Trophoblast cell (in vitro differentiated cells and primary cell): ENCODE measurements around the gene GRM8.

ENCODE experiments used
- DNase-seq, 2 donors: peaks; one replicate each; pipeline ENCODE4 v3.0.0-alpha.2; 2016
- H2AFZ ChIP-seq: 2 replicates; pipeline ENCODE4 v1.6.1; 2013; ENCODE audit warnings: low read length, moderate library complexity, mild to moderate bottlenecking; ENCODE audit not compliant: insufficient read depth, poor library complexity
- H2AK5ac ChIP-seq: 2 replicates; pipeline ENCODE4 v1.6.1; 2013; ENCODE audit warnings: mild to moderate bottlenecking, low read length
- H2BK120ac ChIP-seq: 2 replicates; pipeline ENCODE4 v1.6.1; 2013; ENCODE audit warnings: low read length, mild to moderate bottlenecking, moderate library complexity; ENCODE audit not compliant: insufficient read depth, poor library complexity
- H2BK12ac ChIP-seq: 2 replicates; pipeline ENCODE4 v1.6.1; 2013; ENCODE audit warnings: mild to moderate bottlenecking, low read length, moderate library complexity
- H2BK5ac ChIP-seq: 2 replicates; pipeline ENCODE4 v1.6.1; 2013; ENCODE audit warnings: low read length, low read depth, moderate library complexity, mild to moderate bottlenecking; ENCODE audit not compliant: poor library complexity
- H3K14ac ChIP-seq: 2 replicates; pipeline ENCODE4 v1.6.1; 2013; ENCODE audit warnings: mild to moderate bottlenecking, low read length
- H3K18ac ChIP-seq: 2 replicates; pipeline ENCODE4 v1.6.1; 2013; ENCODE audit warnings: mild to moderate bottlenecking, low read length
- H3K23ac ChIP-seq: 2 replicates; pipeline ENCODE4 v1.6.1; 2013; ENCODE audit warnings: low read length
- H3K27ac ChIP-seq: 2 replicates; pipeline ENCODE4 v1.5.1; 2013; ENCODE audit warnings: low read depth, mild to moderate bottlenecking, inconsistent platforms, low read length, moderate library complexity
- H3K27me3 ChIP-seq: 2 replicates; pipeline ENCODE4 v1.6.1; 2013; ENCODE audit warnings: inconsistent platforms, mild to moderate bottlenecking, low read length, moderate library complexity; ENCODE audit not compliant: insufficient read depth
- H3K36me3 ChIP-seq, 2 experiments: 1 replicate in 1 of 2; 2 replicates in 1 of 2; pipeline ENCODE4 v1.6.1; 2013; ENCODE audit warnings: low read length in 2 of 2, mild to moderate bottlenecking in 2 of 2, moderate library complexity in 1 of 2; ENCODE audit not compliant: insufficient read depth in 2 of 2, control insufficient read depth in 1 of 2
- H3K4ac ChIP-seq: 2 replicates; pipeline ENCODE4 v1.6.1; 2013; ENCODE audit warnings: low read depth, mild to moderate bottlenecking, low read length, moderate library complexity
- H3K4me1 ChIP-seq, 2 experiments: 1 replicate in 1 of 2; 2 replicates in 1 of 2; pipeline ENCODE4 v1.6.1; 2013; ENCODE audit warnings: low read length in 2 of 2, mild to moderate bottlenecking in 2 of 2, moderate library complexity in 1 of 2; ENCODE audit not compliant: insufficient read depth in 2 of 2, control insufficient read depth in 1 of 2
- H3K4me2 ChIP-seq: 2 replicates; pipeline ENCODE4 v1.6.1; 2013; ENCODE audit warnings: inconsistent platforms, mild to moderate bottlenecking, low read length, moderate library complexity
- H3K4me3 ChIP-seq: 2 replicates; pipeline ENCODE4 v1.5.1; 2013; ENCODE audit warnings: mild to moderate bottlenecking, low read depth, low read length, inconsistent platforms
- H3K79me1 ChIP-seq: one replicate; pipeline ENCODE4 v1.6.1; 2013; ENCODE audit warnings: low read length
- H3K79me2 ChIP-seq: 2 replicates; pipeline ENCODE4 v1.6.1; 2013; ENCODE audit warnings: low read length, mild to moderate bottlenecking; ENCODE audit not compliant: control insufficient read depth, insufficient read depth, poor library complexity
- H3K9ac ChIP-seq: 2 replicates; pipeline ENCODE4 v1.6.1; 2013; ENCODE audit warnings: mild to moderate bottlenecking, low read length
- H3K9me3 ChIP-seq: 2 replicates; pipeline ENCODE4 v1.6.1; 2013; ENCODE audit warnings: low read depth, mild to moderate bottlenecking, control low read depth, inconsistent platforms, low read length; ENCODE audit not compliant: insufficient read depth
- H4K12ac ChIP-seq: 2 replicates; pipeline ENCODE4 v1.6.1; 2013; ENCODE audit warnings: low read depth, mild to moderate bottlenecking, low read length, moderate library complexity
- H4K8ac ChIP-seq: 2 replicates; pipeline ENCODE4 v1.6.1; 2013; ENCODE audit warnings: low read depth, mild to moderate bottlenecking, low read length, moderate library complexity
- H4K91ac ChIP-seq: one replicate; pipeline ENCODE4 v1.6.1; 2013; ENCODE audit warnings: low read depth, mild to moderate bottlenecking, low read length, moderate library complexity
- WGBS: extraction: QIAGEN DNeasy Blood & Tissue Kit; methylation state at CpG from one replicate; pipeline ENCODE4 v1.1.7; 2013; ENCODE audit warnings: missing lambda C conversion rate; ENCODE audit not compliant: insufficient read length, insufficient coverage; ENCODE audit errors: extremely low coverage; 5-methylcytosine and 5-hydroxymethylcytosine counted together

The GRM8 gene

DNA sequence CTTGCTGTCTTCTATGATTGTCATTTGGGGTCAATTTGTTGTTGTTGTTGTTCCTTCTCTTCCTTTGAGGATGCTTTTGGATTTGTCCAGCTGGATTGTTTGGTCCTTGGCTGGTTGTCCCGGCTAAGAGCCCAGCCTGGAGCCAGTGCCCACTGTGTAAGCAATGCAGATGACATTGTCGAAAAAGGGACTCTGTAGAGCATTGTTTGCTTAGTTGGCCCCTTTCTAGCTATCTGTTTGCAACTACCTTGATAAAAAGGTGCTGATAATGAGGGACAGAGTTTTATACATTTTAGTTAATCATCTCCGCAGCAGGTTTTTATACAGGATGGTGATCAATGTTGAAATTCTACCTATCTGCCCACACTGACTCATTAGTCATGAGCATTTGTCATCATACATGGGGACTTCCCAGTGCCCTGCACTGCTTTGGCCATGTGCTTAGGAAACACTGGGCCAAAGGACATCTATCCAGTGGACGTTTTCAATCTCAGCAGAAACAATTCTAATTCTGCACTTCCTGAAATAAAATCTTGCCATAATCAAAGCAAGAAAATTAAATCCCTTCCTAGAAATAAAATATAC, 311.9 kb downstream of the GRM8 start:
- Histone ChIP-seq H3K4me3 (no peak overlapping the region), H2BK12ac (no peak overlapping the region), H3K4me2 (no peak overlapping the region), H3K79me1 (no peaks in the 10 kb centered on the region), H4K8ac (no peak overlapping the region), H3K4me1 (no peaks in the 10 kb centered on the region), H3K27ac (no peak overlapping the region), H3K14ac (no peak overlapping the region), H3K9me3 (no peaks in the 10 kb centered on the region), H2BK5ac (no peak overlapping the region), H3K4ac (no peak overlapping the region), H3K9ac (no peak overlapping the region), H3K23ac (no peak overlapping the region), H3K27me3 (no peaks in the 10 kb centered on the region), H4K12ac (no peak overlapping the region), H3K18ac (no peak overlapping the region), H2BK120ac (no peak overlapping the region), H2AK5ac (no peak overlapping the region), H3K36me3 (no peaks in the 10 kb centered on the region), H3K79me2 (no peaks in the 10 kb centered on the region), H2AFZ (no peak overlapping the region), H4K91ac (no peak overlapping the region)
- no CpG with 5 or more reads among the region's 4 CpGs for WGBS
- no peak for DNase-seq

DNA sequence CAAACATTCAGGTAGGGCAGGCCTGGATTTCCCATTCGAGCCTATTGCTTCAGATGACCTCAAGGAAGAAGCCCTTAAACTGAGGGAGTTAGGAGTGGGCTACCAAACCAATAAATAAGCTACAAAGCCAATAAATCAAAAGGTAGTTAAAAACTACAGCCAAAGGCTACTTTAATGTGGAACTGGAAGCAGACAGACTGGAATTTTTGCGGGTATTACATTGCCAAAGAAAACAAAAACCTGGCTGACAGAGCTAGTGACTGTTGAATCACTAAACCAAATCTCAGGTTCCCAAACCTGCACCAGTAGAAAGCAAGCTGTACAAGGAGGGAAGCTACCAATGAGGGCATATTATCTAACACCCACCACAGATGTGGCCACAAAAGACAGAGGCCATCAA, 315.6 kb downstream of the GRM8 start:
- Histone ChIP-seq H2BK12ac (no peak overlapping the region), H3K14ac (no peak overlapping the region), H2BK5ac (no peak overlapping the region), H3K36me3 (no peaks in the 10 kb centered on the region), H3K18ac (no peak overlapping the region), H3K9ac (no peak overlapping the region), H3K9me3 (no peaks in the 10 kb centered on the region), H3K27me3 (no peaks in the 10 kb centered on the region), H2BK120ac (no peak overlapping the region), H3K27ac (no peak overlapping the region), H3K79me2 (no peaks in the 10 kb centered on the region), H3K4me3 (no peak overlapping the region), H3K4me2 (no peak overlapping the region), H4K12ac (no peak overlapping the region), H4K8ac (no peak overlapping the region), H3K4me1 (no peaks in the 10 kb centered on the region), H2AFZ (no peak overlapping the region), H3K4ac (no peak overlapping the region), H2AK5ac (no peak overlapping the region), H3K79me1 (no peaks in the 10 kb centered on the region), H3K23ac (no peak overlapping the region), H4K91ac (no peak overlapping the region)
- WGBS, result no CpG with 5 or more reads among the region's 2 CpGs
- no peak for DNase-seq

DNA sequence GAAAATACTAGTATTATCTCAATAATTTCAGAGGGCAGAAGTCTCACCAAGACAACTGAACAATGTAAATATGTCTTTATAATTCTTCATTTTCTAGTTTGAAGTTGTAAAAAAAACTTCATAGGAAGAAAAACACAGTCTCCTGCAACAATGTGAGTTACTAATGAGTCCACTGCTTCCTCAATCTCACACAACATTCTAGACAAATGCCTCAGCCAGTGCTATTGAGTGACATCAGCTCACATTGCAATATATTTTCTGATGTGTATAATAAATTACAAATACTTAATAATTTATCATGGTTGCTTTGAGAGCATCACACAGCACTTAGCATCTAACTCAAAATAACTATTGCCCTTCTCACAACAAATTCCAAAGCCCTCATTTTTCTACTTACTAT, 321.2 kb downstream of the GRM8 start:
- Histone ChIP-seq H3K79me2 (no peaks in the 10 kb centered on the region), H3K27me3 (no peaks in the 10 kb centered on the region), H3K4me2 (no peak overlapping the region), H3K23ac (no peak overlapping the region), H3K4me3 (no peak overlapping the region), H3K9me3 (no peaks in the 10 kb centered on the region), H3K79me1 (no peaks in the 10 kb centered on the region), H2BK12ac (no peak overlapping the region), H2AFZ (no peak overlapping the region), H2AK5ac (no peak overlapping the region), H3K36me3 (no peaks in the 10 kb centered on the region), H3K18ac (no peak overlapping the region), H3K4me1 (no peaks in the 10 kb centered on the region), H3K14ac (no peak overlapping the region), H4K12ac (no peak overlapping the region), H3K9ac (no peak overlapping the region), H3K27ac (no peak overlapping the region), H4K91ac (no peak overlapping the region), H2BK120ac (no peak overlapping the region), H3K4ac (no peak overlapping the region), H2BK5ac (no peak overlapping the region), H4K8ac (no peak overlapping the region)
- no peak for DNase-seq

DNA sequence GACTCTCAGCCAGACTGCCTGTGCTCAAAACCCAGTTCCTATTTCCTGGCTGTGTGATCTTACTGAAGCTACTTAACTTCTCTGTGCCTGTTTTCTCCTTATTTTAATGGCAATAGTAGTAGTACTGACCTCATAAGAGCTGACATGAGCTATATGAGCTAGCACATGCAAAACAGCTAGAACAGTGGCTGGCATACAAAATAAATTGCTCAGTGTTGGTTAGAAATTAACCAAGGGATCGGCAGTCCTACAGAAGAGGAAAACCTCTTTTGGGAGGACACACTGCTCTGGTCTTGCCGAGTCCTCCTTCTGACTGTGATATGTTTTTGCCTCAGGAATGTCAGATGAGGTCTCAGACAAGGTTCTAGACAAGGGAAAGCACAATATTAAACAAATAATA, 322.6 kb downstream of the GRM8 start:
- no peak overlapping the region for H3K4me3 ChIP-seq
- H2BK5ac ChIP-seq, result no peak overlapping the region
- H3K4me2 ChIP-seq, result no peak overlapping the region
- H3K4me1 ChIP-seq, result no peaks in the 10 kb centered on the region
- H3K14ac ChIP-seq, result no peak overlapping the region
- no peak overlapping the region for H2BK12ac ChIP-seq
- no peak overlapping the region for H4K12ac ChIP-seq
- H2BK120ac ChIP-seq, result no peak overlapping the region
- no peaks in the 10 kb centered on the region for H3K9me3 ChIP-seq
- H4K8ac ChIP-seq, result no peak overlapping the region
- no peak for DNase-seq
- no peaks in the 10 kb centered on the region for H3K36me3 ChIP-seq
- H2AFZ ChIP-seq, result no peak overlapping the region
- no peaks in the 10 kb centered on the region for H3K27me3 ChIP-seq
- no peak overlapping the region for H3K18ac ChIP-seq
- no CpG with 5 or more reads among the region's 2 CpGs for WGBS
- H3K9ac ChIP-seq, result no peak overlapping the region
- H3K79me1 ChIP-seq, result no peaks in the 10 kb centered on the region
- no peak overlapping the region for H2AK5ac ChIP-seq
- H3K23ac ChIP-seq, result no peak overlapping the region
- H3K27ac ChIP-seq, result no peak overlapping the region
- H3K79me2 ChIP-seq, result no peaks in the 10 kb centered on the region
- no peak overlapping the region for H4K91ac ChIP-seq
- H3K4ac ChIP-seq, result no peak overlapping the region
